ENCODE data around the gene ARSG.

DNA sequence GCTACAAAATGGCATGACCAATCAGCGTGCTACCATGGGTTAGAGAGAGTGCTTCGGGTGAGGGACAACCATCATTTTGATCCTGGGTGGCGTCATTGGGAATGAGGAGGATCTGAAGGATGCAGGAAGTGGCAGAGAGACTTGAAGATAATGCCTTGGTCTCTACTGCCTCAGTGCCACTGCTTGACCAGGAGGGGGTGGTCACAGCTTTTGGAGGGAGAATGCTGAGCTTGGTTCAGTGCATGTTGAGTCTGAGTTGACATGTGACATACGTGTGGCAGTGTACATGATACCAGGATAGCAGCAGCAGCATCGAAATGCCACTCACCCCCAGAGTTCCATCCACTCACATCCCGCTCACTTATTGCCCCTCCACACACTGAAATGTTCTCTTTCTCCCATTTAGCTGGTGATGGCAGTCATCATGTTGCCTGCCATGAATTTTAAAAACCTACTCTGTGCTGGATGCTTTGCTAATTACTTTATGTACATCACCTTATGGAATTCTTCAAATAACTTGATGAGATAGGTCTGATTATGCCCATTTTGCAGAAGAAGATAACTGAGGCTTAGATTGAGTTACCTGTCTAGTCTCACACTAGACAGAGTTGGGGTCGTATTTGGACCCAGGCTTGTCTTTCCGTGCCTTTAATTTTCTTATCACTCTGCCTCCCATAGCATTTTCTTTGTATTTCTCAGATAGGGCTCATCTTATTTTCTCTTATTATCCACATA, 36.7 kb downstream of the ARSG start:
- TF ChIP-seq ZNF530 (tag by site-specific recombination; IDR thresholded peaks at IDR 0.05; ENCODE audit: low read depth) (no peak), ZNF214 (tag by site-specific recombination; IDR thresholded peaks at IDR 0.05; ENCODE audit: borderline replicate concordance) (no peak), ZNF785 (tag by site-specific recombination; IDR thresholded peaks at IDR 0.05) (no peak), ZNF248 (tag by site-specific recombination; IDR thresholded peaks at IDR 0.05) (no peak)
- TF ChIP-seq, protein P1, sequence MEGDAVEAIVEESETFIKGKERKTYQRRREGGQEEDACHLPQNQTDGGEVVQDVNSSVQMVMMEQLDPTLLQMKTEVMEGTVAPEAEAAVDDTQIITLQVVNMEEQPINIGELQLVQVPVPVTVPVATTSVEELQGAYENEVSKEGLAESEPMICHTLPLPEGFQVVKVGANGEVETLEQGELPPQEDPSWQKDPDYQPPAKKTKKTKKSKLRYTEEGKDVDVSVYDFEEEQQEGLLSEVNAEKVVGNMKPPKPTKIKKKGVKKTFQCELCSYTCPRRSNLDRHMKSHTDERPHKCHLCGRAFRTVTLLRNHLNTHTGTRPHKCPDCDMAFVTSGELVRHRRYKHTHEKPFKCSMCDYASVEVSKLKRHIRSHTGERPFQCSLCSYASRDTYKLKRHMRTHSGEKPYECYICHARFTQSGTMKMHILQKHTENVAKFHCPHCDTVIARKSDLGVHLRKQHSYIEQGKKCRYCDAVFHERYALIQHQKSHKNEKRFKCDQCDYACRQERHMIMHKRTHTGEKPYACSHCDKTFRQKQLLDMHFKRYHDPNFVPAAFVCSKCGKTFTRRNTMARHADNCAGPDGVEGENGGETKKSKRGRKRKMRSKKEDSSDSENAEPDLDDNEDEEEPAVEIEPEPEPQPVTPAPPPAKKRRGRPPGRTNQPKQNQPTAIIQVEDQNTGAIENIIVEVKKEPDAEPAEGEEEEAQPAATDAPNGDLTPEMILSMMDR (tag by site-specific recombination; IDR thresholded peaks at IDR 0.05), result no peak
- TF ChIP-seq, protein P2, sequence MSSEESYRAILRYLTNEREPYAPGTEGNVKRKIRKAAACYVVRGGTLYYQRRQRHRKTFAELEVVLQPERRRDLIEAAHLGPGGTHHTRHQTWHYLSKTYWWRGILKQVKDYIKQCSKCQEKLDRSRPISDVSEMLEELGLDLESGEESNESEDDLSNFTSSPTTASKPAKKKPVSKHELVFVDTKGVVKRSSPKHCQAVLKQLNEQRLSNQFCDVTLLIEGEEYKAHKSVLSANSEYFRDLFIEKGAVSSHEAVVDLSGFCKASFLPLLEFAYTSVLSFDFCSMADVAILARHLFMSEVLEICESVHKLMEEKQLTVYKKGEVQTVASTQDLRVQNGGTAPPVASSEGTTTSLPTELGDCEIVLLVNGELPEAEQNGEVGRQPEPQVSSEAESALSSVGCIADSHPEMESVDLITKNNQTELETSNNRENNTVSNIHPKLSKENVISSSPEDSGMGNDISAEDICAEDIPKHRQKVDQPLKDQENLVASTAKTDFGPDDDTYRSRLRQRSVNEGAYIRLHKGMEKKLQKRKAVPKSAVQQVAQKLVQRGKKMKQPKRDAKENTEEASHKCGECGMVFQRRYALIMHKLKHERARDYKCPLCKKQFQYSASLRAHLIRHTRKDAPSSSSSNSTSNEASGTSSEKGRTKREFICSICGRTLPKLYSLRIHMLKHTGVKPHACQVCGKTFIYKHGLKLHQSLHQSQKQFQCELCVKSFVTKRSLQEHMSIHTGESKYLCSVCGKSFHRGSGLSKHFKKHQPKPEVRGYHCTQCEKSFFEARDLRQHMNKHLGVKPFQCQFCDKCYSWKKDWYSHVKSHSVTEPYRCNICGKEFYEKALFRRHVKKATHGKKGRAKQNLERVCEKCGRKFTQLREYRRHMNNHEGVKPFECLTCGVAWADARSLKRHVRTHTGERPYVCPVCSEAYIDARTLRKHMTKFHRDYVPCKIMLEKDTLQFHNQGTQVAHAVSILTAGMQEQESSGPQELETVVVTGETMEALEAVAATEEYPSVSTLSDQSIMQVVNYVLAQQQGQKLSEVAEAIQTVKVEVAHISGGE (tag by site-specific recombination; conservative IDR thresholded peaks at IDR 0.05; ENCODE audit: low read depth), result no peak
- TF ChIP-seq, protein P3, sequence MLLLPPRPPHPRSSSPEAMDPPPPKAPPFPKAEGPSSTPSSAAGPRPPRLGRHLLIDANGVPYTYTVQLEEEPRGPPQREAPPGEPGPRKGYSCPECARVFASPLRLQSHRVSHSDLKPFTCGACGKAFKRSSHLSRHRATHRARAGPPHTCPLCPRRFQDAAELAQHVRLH (tag by site-specific recombination; IDR thresholded peaks at IDR 0.05), result no peak
